HL-60 (cell line): ENCODE results near the gene CTNNA3.

Source experiments
- DNase-seq, 2 experiments: peaks; one replicate each; pipeline ENCODE4 v3.0.0-alpha.2; 2010 to 2020; ENCODE audit warnings: low read depth in 1 of 2, low spot score in 1 of 2
- H3K27ac ChIP-seq: fragments of 250-450 bp; sonication (Bioruptor Pico); replicated peaks from 2 replicates; pipeline ENCODE4 v1.5.1; 2020; ENCODE audit warnings: mild to moderate bottlenecking, moderate library complexity
- H3K27me3 ChIP-seq: fragments of 250-450 bp; sonication (Bioruptor Pico); 2 replicates; pipeline ENCODE4 v1.5.1; 2021; ENCODE audit warnings: mild to moderate bottlenecking, moderate library complexity; ENCODE audit not compliant: insufficient read depth, poor library complexity, severe bottlenecking
- H3K4me3 ChIP-seq: replicated peaks from 2 replicates; pipeline ENCODE4 v1.5.1; 2011; ENCODE audit warnings: mild to moderate bottlenecking, control low read depth, low read length; ENCODE audit not compliant: insufficient read depth
- CTCF ChIP-seq: IDR thresholded peaks from one replicate; pipeline ENCODE4 v1.5.1; 2011; ENCODE audit warnings: low read length, control low read depth, inconsistent platforms; ENCODE audit not compliant: insufficient read depth
- GABPA ChIP-seq: IDR thresholded peaks from 2 replicates; pipeline ENCODE4 v1.6.1; 2012; ENCODE audit warnings: low read depth
- POLR2AphosphoS5 ChIP-seq: IDR thresholded peaks from 2 replicates; pipeline ENCODE4 v1.6.1; 2012; ENCODE audit warnings: low read depth
- REST ChIP-seq: IDR thresholded peaks from 2 replicates; pipeline ENCODE4 v1.6.1; 2012; ENCODE audit warnings: low read depth; ENCODE audit not compliant: insufficient replicate concordance
- SPI1 ChIP-seq: IDR thresholded peaks from 2 replicates; pipeline ENCODE4 v1.6.1; 2012; ENCODE audit warnings: low read depth, mild to moderate bottlenecking, borderline replicate concordance

CTNNA3 gene

GRCh38 chr10:66378117-66378876, 1317.7 kb downstream of the CTNNA3 start:
- no peak for TF ChIP-seq SPI1
- TF ChIP-seq GABPA: no peak
- TF ChIP-seq CTCF: no peak
- TF ChIP-seq REST: no peak
- TF ChIP-seq POLR2AphosphoS5: no peak
- Histone ChIP-seq H3K4me3 (no peak overlapping the region), H3K27ac (no peak overlapping the region), H3K27me3 (no peaks in the 10 kb centered on the region)
- DNase-seq: peak in 1 of 2 experiments; percentile 7

- TF ChIP-seq REST (no peak), POLR2AphosphoS5 (no peak), CTCF (no peak), SPI1 (no peak), GABPA (no peak)
- no peak overlapping the region for H3K27ac ChIP-seq
- DNase-seq: no peak
- no peak overlapping the region for H3K4me3 ChIP-seq
- H3K27me3 ChIP-seq: no peaks in the 10 kb centered on the region
Observed at GRCh38 chr10:66368146-66368545, 1327.8 kb downstream of the CTNNA3 start.

GRCh38 chr10:66366163-66366562, 1329.8 kb downstream of the CTNNA3 start:
- no peak for TF ChIP-seq CTCF
- TF ChIP-seq SPI1: no peak
- TF ChIP-seq REST: no peak
- no peak for TF ChIP-seq GABPA
- TF ChIP-seq POLR2AphosphoS5: no peak
- no peak overlapping the region for H3K27ac ChIP-seq
- DNase-seq: no peak
- no peak overlapping the region for H3K4me3 ChIP-seq
- no peaks in the 10 kb centered on the region for H3K27me3 ChIP-seq
